OCI-M2 (cell line): ENCODE measurements around the gene ELOA2.
"Not testable (repeated sequence)": the region's sequence is repeated elsewhere in the genome, so short reads cannot be mapped to it uniquely, and the experiment has no call there.

Experiments used
- DNase-seq: peaks from one replicate; lab custom pipeline; 2025; ENCODE audit not compliant: unreplicated experiment; lab: John Stamatoyannopoulos, UW

The ELOA2 gene

GRCh38 chr18:47035156-47035671 is at the start of gene ELOA2:
Gene ELOA2, minus strand, starts transcription at chr18:47035621. Its CDS starts 357 bp downstream, at chr18:47035264.
- no peak for DNase-seq

GRCh38 chr18:47081578-47081977 is 46.2 kb upstream of the ELOA2 start:
- no peak for DNase-seq

- DNase-seq: no peak
Measured at GRCh38 chr18:47080872-47081271, 45.5 kb upstream of the ELOA2 start.

GRCh38 chr18:47077111-47077510 is 41.7 kb upstream of the ELOA2 start:
- no peak for DNase-seq

GRCh38 chr18:47075098-47075883 is 39.9 kb upstream of the ELOA2 start:
- no peak for DNase-seq

- DNase-seq: no peak
Measured at GRCh38 chr18:47067648-47068047, 32.2 kb upstream of the ELOA2 start.

- DNase-seq: no peak
Measured at GRCh38 chr18:47063096-47063495, 27.7 kb upstream of the ELOA2 start.

- no peak for DNase-seq
Measured at GRCh38 chr18:47062471-47062870, 27.1 kb upstream of the ELOA2 start.

GRCh38 chr18:47054369-47054768 is 18.9 kb upstream of the ELOA2 start:
- no peak for DNase-seq

- DNase-seq: no peak
Measured at GRCh38 chr18:47050468-47050867, 15.0 kb upstream of the ELOA2 start.

- no peak for DNase-seq
Measured at GRCh38 chr18:47040982-47041381, 5.6 kb upstream of the ELOA2 start.

GRCh38 chr18:47036927-47037578 is 1.6 kb upstream of the ELOA2 start:
- no peak for DNase-seq

GRCh38 chr18:47036298-47036874 is 965 bp upstream of the ELOA2 start:
- DNase-seq: no peak

- not testable (repeated sequence) for DNase-seq
Measured at GRCh38 chr18:47034591-47034990, 830 bp downstream of the ELOA2 start.

- DNase-seq: no peak
Measured at GRCh38 chr18:47032945-47033344, 2.5 kb downstream of the ELOA2 start.

- DNase-seq: not testable (repeated sequence)
Measured at GRCh38 chr18:47030887-47031286, 4.5 kb downstream of the ELOA2 start.

GRCh38 chr18:47029684-47030353 is 5.6 kb downstream of the ELOA2 start:
- DNase-seq: not testable (repeated sequence)

- DNase-seq: not testable (repeated sequence)
Measured at GRCh38 chr18:47028738-47029137, 6.7 kb downstream of the ELOA2 start.

GRCh38 chr18:47025557-47026174 is 9.8 kb downstream of the ELOA2 start:
- DNase-seq: not testable (repeated sequence)

GRCh38 chr18:47023769-47024465 is 11.5 kb downstream of the ELOA2 start:
- DNase-seq: not testable (repeated sequence)
